Choroid plexus epithelial cell (primary cell): ENCODE measurements around the gene EFR3B.

Experiments used
- DNase-seq: peaks from one replicate; pipeline ENCODE4 v3.0.0-alpha.2; 2010; ENCODE audit warnings: low read depth
- H3K4me3 ChIP-seq: 2 replicates; pipeline ENCODE4 v1.5.1; 2011; ENCODE audit warnings: low read depth, mild to moderate bottlenecking, control low read depth, low read length, moderate library complexity
- CTCF ChIP-seq: conservative IDR thresholded peaks from 2 replicates; pipeline ENCODE4 v1.5.1; 2011; ENCODE audit warnings: low read depth, mild to moderate bottlenecking, control low read depth, inconsistent platforms, low read length, moderate library complexity

The EFR3B gene

GRCh38 chr2:25044011-25044410, 2.1 kb downstream of the EFR3B start:
- no peak overlapping the region for H3K4me3 ChIP-seq
- no peak for DNase-seq
- TF ChIP-seq CTCF: no peak

GRCh38 chr2:25044990-25045389, 3.1 kb downstream of the EFR3B start:
- no peak overlapping the region for H3K4me3 ChIP-seq
- DNase-seq: no peak
- TF ChIP-seq CTCF: no peak

GRCh38 chr2:25049422-25049821, 7.5 kb downstream of the EFR3B start:
- no peak for DNase-seq
- TF ChIP-seq CTCF: no peak
- no peak overlapping the region for H3K4me3 ChIP-seq

GRCh38 chr2:25050128-25050527, 8.3 kb downstream of the EFR3B start:
- H3K4me3 ChIP-seq: no peak overlapping the region
- TF ChIP-seq CTCF: no peak
- no peak for DNase-seq

- TF ChIP-seq CTCF: no peak
- H3K4me3 ChIP-seq: no peak overlapping the region
- DNase-seq: peak; percentile 12
These were observed 11.2 kb downstream of the EFR3B start for GRCh38 chr2:25053041-25053440.

- DNase-seq: no peak
- H3K4me3 ChIP-seq: no peak overlapping the region
- TF ChIP-seq CTCF: no peak
These were observed 12.8 kb downstream of the EFR3B start for GRCh38 chr2:25054720-25055119.

GRCh38 chr2:25055376-25055920, 13.6 kb downstream of the EFR3B start:
- no peak for TF ChIP-seq CTCF
- no peak overlapping the region for H3K4me3 ChIP-seq
- no peak for DNase-seq
